Mesothelial cell of epicardium (in vitro differentiated cells): Measurements from ENCODE around the gene RNF38. TPM values are rescaled to one million over a fixed set of nuclear protein-coding genes. Genes with fewer than 3 reads are reported as not detected.
"Not testable (repeated sequence)": the region's sequence is repeated elsewhere in the genome, so short reads cannot be mapped to it uniquely, and the experiment has no call there.

Experiments
- DNase-seq, 2 experiments: peaks; one replicate each; pipeline ENCODE4 v3.0.0; 2021; ENCODE audit warnings: low spot score in 2 of 2; ENCODE audit not compliant: unreplicated experiment in 2 of 2
- H3K27ac Mint-ChIP-seq: 2 replicates; pipeline ENCODE4 v1.8.0; 2021; ENCODE audit warnings: mixed read lengths
- H3K27me3 Mint-ChIP-seq: 2 replicates; pipeline ENCODE4 v1.8.0; 2021; ENCODE audit warnings: low read depth, mixed read lengths
- H3K36me3 Mint-ChIP-seq: 2 replicates; pipeline ENCODE4 v1.8.0; 2021; ENCODE audit warnings: mixed read lengths
- H3K4me1 Mint-ChIP-seq: 2 replicates; pipeline ENCODE4 v1.8.0; 2021; ENCODE audit warnings: mixed read lengths
- H3K4me3 Mint-ChIP-seq: 2 replicates; pipeline ENCODE4 v1.8.0; 2021; ENCODE audit warnings: mild to moderate bottlenecking, moderate library complexity, mixed read lengths
- H3K9me3 Mint-ChIP-seq: 2 replicates; pipeline ENCODE4 v1.8.0; 2021; ENCODE audit warnings: mixed read lengths
- CTCF ChIP-seq: fragments of 200-600 bp; sonication (generic); IDR thresholded peaks from one replicate; pipeline ENCODE4 v1.5.0; 2021; ENCODE audit warnings: antibody characterized with exemption; ENCODE audit not compliant: unreplicated experiment
- total RNA-seq: library from RNA; stranded (reverse); gene quantifications from 3 replicates; pipeline ENCODE4 v1.2.1, GENCODE V29; 2021

RNF38 gene
- total RNA-seq, 1 donor from 2014 or later: 42.3 TPM

- no peak for TF ChIP-seq CTCF
- Mint-ChIP-seq H3K27ac (no peak overlapping the region), H3K4me3 (no peak overlapping the region), H3K27me3 (no peaks in the 10 kb centered on the region), H3K9me3 (peaks cover 5% of the 10 kb centered on the region), H3K36me3 (peaks cover 5% of the 10 kb centered on the region), H3K4me1 (peaks cover 7% of the 10 kb centered on the region)
- no peak for DNase-seq
Observed at GRCh38 chr9:36298566-36298965, 101.5 kb downstream of the RNF38 start.

GRCh38 chr9:36297798-36298197, 102.3 kb downstream of the RNF38 start:
- no peak for TF ChIP-seq CTCF
- DNase-seq: no peak
- Mint-ChIP-seq H3K9me3 (peaks cover 5% of the 10 kb centered on the region), H3K27me3 (no peaks in the 10 kb centered on the region), H3K4me3 (no peak overlapping the region), H3K36me3 (peaks cover 5% of the 10 kb centered on the region), H3K4me1 (peaks cover 7% of the 10 kb centered on the region), H3K27ac (no peak overlapping the region)

GRCh38 chr9:36294996-36295395, 105.1 kb downstream of the RNF38 start:
- not testable (repeated sequence) for H3K27me3 Mint-ChIP-seq, H3K27ac Mint-ChIP-seq, DNase-seq, H3K36me3 Mint-ChIP-seq, H3K4me1 Mint-ChIP-seq, H3K4me3 Mint-ChIP-seq, H3K9me3 Mint-ChIP-seq

GRCh38 chr9:36293918-36294317, 106.2 kb downstream of the RNF38 start:
- TF ChIP-seq CTCF: no peak
- Mint-ChIP-seq H3K4me1 (peaks cover 4% of the 10 kb centered on the region), H3K27ac (no peak overlapping the region), H3K4me3 (no peak overlapping the region), H3K9me3 (no peaks in the 10 kb centered on the region), H3K36me3 (peaks cover 1% of the 10 kb centered on the region), H3K27me3 (no peaks in the 10 kb centered on the region)
- no peak for DNase-seq

- Mint-ChIP-seq H3K9me3 (no peaks in the 10 kb centered on the region), H3K27ac (no peak overlapping the region), H3K27me3 (no peaks in the 10 kb centered on the region), H3K36me3 (peaks cover 1% of the 10 kb centered on the region), H3K4me1 (peaks cover 2% of the 10 kb centered on the region), H3K4me3 (no peak overlapping the region)
- no peak for TF ChIP-seq CTCF
- DNase-seq: no peak
Observed at GRCh38 chr9:36293171-36293570, 106.9 kb downstream of the RNF38 start.

- DNase-seq: no peak
- H3K27me3 Mint-ChIP-seq: no peaks in the 10 kb centered on the region
- H3K4me1 Mint-ChIP-seq: peaks cover 5% of the 10 kb centered on the region
- H3K27ac Mint-ChIP-seq: no peak overlapping the region
- no peak for TF ChIP-seq CTCF
- H3K4me3 Mint-ChIP-seq: no peak overlapping the region
- no peaks in the 10 kb centered on the region for H3K9me3 Mint-ChIP-seq
- peaks cover 1% of the 10 kb centered on the region for H3K36me3 Mint-ChIP-seq
Observed at GRCh38 chr9:36292641-36293040, 107.4 kb downstream of the RNF38 start.
